Measurements from ENCODE around the gene TMEM247. TPM values are rescaled to one million over a fixed set of nuclear protein-coding genes. Genes with fewer than 3 reads are reported as not detected.
"Not testable (repeated sequence)": the region's sequence is repeated elsewhere in the genome, so short reads cannot be mapped to it uniquely, and the experiment has no call there.

TMEM247 gene
- total and polyA plus RNA-seq, 12 donors = not detected

DNA sequence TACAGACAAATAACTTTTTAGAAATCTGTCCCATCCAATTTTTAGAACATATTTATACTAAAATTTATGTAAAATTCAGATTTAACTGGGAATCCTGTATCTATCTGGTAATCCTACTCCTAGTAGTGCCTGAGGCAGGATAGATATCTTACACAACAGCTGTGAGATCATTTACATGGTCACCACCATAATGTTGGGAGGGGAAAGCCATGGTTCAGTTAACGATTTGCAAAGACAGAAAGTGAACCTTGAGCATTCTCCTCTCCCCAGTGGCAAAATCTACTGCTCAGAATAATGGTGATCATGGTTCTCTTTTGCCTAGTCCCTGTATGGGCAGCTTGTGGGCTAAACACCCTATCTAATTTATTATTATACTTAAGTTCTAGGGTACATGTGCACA, 7.7 kb upstream of the TMEM247 start:
- H3K9me3 ChIP-seq (replicated peaks in 1 of 3) = no peaks in the 10 kb centered on the region
- no peaks in the 10 kb centered on the region for H3K4me1 ChIP-seq (replicated peaks in 1 of 2)
- H3K4me3 ChIP-seq = no peak overlapping the region
- no peaks in the 10 kb centered on the region for H3K36me3 ChIP-seq (replicated peaks in 1 of 2)
- WGBS, 4 donors = 87 to 100% (median 89%) methylated on average over 1 of the region's 1 CpG
- intact Hi-C loops (cut with DNase I) = no loop called here
- TF ChIP-seq, protein P1, sequence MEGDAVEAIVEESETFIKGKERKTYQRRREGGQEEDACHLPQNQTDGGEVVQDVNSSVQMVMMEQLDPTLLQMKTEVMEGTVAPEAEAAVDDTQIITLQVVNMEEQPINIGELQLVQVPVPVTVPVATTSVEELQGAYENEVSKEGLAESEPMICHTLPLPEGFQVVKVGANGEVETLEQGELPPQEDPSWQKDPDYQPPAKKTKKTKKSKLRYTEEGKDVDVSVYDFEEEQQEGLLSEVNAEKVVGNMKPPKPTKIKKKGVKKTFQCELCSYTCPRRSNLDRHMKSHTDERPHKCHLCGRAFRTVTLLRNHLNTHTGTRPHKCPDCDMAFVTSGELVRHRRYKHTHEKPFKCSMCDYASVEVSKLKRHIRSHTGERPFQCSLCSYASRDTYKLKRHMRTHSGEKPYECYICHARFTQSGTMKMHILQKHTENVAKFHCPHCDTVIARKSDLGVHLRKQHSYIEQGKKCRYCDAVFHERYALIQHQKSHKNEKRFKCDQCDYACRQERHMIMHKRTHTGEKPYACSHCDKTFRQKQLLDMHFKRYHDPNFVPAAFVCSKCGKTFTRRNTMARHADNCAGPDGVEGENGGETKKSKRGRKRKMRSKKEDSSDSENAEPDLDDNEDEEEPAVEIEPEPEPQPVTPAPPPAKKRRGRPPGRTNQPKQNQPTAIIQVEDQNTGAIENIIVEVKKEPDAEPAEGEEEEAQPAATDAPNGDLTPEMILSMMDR (IDR thresholded peaks at IDR 0.05) = no peak
- no peak for TF ChIP-seq POLR2A (IDR thresholded peaks at IDR 0.05)
- H3K27me3 ChIP-seq = no peaks in the 10 kb centered on the region
- H3K27ac ChIP-seq = no peak overlapping the region
- no peak for DNase-seq

DNA sequence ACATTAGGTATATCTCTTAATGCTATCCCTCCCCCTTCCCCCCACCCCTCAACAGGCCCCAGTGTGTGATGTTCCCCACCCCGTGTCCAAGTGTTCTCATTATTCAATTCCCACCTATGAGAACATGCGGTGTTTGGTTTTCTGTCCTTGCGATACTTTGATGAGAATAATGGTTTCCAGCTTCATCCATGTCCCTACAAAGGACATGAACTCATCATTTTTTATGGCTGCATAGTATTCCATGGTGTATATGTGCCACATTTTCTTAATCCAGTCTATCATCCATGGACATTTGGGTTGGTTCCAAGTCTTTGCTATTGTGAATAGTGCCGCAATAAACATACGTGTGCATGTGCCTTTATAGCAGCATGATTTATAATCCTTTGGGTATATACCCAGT, 7.2 kb upstream of the TMEM247 start:
- intact Hi-C loops (cut with DNase I); DNase-seq: not testable (repeated sequence)
- 91 to 98% (median 97%) methylated on average over 4 to 5 of the region's 5 CpGs for WGBS, 4 donors

DNA sequence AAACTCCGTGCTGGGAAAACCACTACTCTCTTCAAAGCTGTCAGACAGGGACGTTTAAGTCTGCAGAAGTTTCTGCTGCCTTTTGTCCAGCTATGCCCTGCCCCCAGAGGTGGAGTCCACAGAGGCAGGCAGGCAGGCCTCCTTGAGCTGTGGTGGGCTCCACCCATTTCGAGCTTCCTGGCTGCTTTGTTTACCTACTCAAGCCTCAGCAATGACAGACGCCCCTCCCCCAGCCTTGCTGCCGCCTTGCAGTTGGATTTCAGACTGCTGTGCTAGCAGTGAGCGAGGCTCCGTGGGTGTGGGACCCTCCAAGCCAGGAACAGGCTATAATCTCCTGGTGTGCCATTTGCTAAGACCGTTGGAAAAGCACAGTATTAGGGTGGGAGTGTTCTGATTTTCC, 1.9 kb upstream of the TMEM247 start:
- DNase-seq; H3K4me3 ChIP-seq; H3K27me3 ChIP-seq; H3K27ac ChIP-seq; intact Hi-C loops (cut with DNase I); H3K4me1 ChIP-seq (replicated peaks in 1 of 2); H3K36me3 ChIP-seq (replicated peaks in 1 of 2); H3K9me3 ChIP-seq (replicated peaks in 1 of 3): not testable (repeated sequence)
- WGBS, 4 donors = 61 to 79% (median 74%) methylated on average over 7 to 8 of the region's 8 CpGs

More for the DNA sequence above, 7.2 kb upstream of the TMEM247 start:
- not testable (repeated sequence) for H3K27me3 ChIP-seq; H3K4me1 ChIP-seq (replicated peaks in 1 of 2); H3K9me3 ChIP-seq (replicated peaks in 1 of 3); H3K4me3 ChIP-seq; H3K27ac ChIP-seq; H3K36me3 ChIP-seq (replicated peaks in 1 of 2)

DNA sequence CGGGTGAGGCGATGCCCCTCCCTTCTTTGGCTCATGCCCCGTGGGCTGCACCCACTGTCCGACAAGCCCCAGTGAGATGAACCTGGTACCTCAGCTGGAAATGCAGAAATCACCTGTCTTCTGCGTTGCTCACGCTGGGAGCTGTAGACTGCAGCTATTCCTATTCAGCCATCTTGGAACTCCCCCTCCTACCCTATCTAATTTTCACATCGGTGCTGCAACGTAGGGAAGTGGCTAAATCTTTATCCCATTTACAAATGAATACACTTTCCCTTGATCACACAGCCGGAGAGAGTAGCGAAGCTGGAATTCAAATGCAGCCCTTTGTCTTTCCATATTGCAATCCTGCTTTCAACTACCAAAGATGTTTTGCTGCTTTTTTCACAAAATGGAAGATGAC, 1.4 kb upstream of the TMEM247 start:
- WGBS, 4 donors = 84 to 89% (median 86%) methylated on average over 10 of the region's 10 CpGs
- intact Hi-C loops (cut with DNase I) = no loop called here
- Histone ChIP-seq H3K36me3 (replicated peaks in 1 of 2) (no peaks in the 10 kb centered on the region), H3K9me3 (replicated peaks in 1 of 3) (no peaks in the 10 kb centered on the region), H3K4me1 (replicated peaks in 1 of 2) (no peaks in the 10 kb centered on the region), H3K4me3 (no peak overlapping the region), H3K27ac (no peak overlapping the region), H3K27me3 (no peaks in the 10 kb centered on the region)
- TF ChIP-seq, protein P1 (IDR thresholded peaks at IDR 0.05) = no peak
- no peak for DNase-seq

DNA sequence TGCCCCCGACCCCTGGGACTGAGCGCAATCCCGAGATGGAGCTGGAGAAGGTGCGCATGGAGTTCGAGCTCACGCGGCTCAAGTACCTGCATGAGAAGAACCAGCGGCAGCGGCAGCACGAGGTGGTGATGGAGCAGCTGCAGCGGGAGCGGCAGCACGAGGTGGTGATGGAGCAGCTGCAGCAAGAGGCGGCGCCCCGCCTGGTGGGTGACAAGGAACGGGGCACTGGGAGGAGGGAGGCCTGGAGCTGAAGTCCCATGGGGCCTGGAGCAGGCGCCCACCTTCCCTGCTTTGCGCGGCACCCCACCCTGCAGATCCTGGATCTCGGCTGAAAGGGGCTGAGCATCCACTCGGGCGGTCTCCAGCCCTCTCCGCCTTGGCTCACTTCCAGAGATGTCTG, 1.2 kb downstream of the TMEM247 start:
- no peak for DNase-seq
- 83 to 91% (median 88%) methylated on average over 18 to 24 of the region's 24 CpGs for WGBS, 4 donors
- TF ChIP-seq, protein P1 (IDR thresholded peaks at IDR 0.05) = no peak
- TF ChIP-seq POLR2A (IDR thresholded peaks at IDR 0.05) = no peak
- Histone ChIP-seq H3K4me3 (no peak overlapping the region), H3K27ac (no peak overlapping the region), H3K27me3 (no peaks in the 10 kb centered on the region), H3K36me3 (replicated peaks in 1 of 2) (no peaks in the 10 kb centered on the region), H3K4me1 (replicated peaks in 1 of 2) (no peaks in the 10 kb centered on the region), H3K9me3 (replicated peaks in 1 of 3) (no peaks in the 10 kb centered on the region)
- intact Hi-C loops (cut with DNase I) = no loop called here

All from adrenal gland (tissue), 12 donors.